ENCODE data around the gene SMARCAD1. TPM values are rescaled to one million over a fixed set of nuclear protein-coding genes. Genes with fewer than 3 reads are reported as not detected.

The SMARCAD1 gene
- total RNA-seq, 1 donor from 2014 or later, result 24.4 TPM

DNA sequence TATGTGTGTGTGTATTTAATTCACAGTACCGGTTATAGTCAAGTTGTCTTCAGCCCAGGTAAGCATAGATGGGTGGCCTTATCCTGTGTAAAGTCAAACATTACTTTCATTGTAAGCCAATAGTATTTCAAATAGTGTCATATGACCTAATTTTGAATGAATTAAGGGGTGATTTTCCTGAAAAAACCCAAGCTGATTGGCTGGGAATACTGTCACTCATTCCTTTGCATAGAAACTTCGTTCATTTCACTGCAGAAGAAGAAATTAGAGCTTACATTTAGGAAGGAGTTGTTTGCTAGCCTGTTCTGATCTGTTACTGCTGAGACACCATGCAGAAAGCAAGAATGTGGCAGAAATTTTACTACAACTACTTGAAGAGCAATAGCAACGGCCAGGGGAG, 45.4 kb downstream of the SMARCAD1 start:
- peaks cover 6% of the 10 kb centered on the region for H3K36me3 Mint-ChIP-seq (ENCODE audit: low read depth)
- DNase-seq (ENCODE audit: low spot score), result no peak
- H3K4me1 Mint-ChIP-seq (ENCODE audit: low read depth), result peaks cover 5% of the 10 kb centered on the region
- H3K27ac Mint-ChIP-seq (ENCODE audit: unreplicated experiment), result no peak overlapping the region
- H3K4me3 Mint-ChIP-seq (ENCODE audit: unreplicated experiment), result no peak overlapping the region
- TF ChIP-seq, protein P1, sequence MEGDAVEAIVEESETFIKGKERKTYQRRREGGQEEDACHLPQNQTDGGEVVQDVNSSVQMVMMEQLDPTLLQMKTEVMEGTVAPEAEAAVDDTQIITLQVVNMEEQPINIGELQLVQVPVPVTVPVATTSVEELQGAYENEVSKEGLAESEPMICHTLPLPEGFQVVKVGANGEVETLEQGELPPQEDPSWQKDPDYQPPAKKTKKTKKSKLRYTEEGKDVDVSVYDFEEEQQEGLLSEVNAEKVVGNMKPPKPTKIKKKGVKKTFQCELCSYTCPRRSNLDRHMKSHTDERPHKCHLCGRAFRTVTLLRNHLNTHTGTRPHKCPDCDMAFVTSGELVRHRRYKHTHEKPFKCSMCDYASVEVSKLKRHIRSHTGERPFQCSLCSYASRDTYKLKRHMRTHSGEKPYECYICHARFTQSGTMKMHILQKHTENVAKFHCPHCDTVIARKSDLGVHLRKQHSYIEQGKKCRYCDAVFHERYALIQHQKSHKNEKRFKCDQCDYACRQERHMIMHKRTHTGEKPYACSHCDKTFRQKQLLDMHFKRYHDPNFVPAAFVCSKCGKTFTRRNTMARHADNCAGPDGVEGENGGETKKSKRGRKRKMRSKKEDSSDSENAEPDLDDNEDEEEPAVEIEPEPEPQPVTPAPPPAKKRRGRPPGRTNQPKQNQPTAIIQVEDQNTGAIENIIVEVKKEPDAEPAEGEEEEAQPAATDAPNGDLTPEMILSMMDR (IDR thresholded peaks at IDR 0.05), result no peak
- no peaks in the 10 kb centered on the region for H3K9me3 Mint-ChIP-seq (ENCODE audit: low read depth)
- H3K27me3 Mint-ChIP-seq (ENCODE audit: low read depth), result no peaks in the 10 kb centered on the region

DNA sequence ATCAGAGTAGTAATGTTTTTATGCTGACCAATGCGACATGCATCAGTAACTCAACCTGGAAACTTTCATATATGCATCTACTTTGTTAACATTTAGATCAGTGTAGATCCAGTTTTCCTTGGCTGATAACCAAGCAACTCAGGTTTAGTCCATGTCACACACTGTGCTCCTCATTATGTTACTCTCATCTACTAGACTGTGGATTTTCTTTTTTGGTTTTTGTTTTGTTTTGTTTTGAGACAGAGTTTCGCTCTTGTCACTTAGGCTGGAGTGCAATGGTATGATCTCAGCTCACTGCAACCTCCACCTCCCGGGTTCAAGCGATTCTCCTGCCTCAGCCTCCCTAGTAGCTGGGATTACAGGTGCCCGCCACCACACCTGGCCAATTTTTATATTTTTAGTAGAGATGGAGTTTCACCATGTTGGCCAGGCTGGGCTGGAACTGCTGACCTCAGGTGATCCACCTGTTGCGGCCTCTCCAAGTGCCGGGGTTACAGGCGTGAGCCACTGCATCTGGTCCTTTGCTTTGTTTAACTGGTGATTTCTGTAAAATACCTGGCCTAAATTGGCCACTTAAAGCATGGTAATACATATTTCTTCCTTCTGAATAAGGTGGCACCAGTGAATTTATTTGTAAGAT, 48.6 kb downstream of the SMARCAD1 start:
- Mint-ChIP-seq H3K4me1 (ENCODE audit: low read depth) (no peaks in the 10 kb centered on the region), H3K27me3 (ENCODE audit: low read depth) (no peaks in the 10 kb centered on the region), H3K9me3 (ENCODE audit: low read depth) (no peaks in the 10 kb centered on the region), H3K4me3 (ENCODE audit: unreplicated experiment) (no peak overlapping the region), H3K36me3 (ENCODE audit: low read depth) (peaks cover 7% of the 10 kb centered on the region), H3K27ac (ENCODE audit: unreplicated experiment) (no peak overlapping the region)
- DNase-seq (ENCODE audit: low spot score), result no peak
- TF ChIP-seq, protein P1 (IDR thresholded peaks at IDR 0.05), result no peak

DNA sequence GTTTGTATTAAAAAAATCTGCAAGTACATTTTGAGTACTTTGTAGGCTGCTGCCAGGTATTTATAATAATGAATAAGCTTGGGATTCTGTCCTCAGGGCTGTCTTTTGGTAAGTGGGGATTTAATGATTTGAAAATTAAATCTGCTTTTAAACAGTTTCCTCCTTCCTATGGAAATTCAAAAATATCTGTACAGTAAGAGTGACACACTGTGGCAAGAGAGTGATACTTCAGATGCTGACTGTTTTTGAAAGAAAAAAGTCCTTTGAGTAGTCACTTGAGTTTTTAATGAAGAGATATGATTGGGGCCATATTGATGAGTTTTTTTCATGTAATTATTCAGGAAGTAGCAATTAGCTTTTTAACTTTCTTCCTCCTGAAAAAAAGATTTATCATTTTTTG, 49.2 kb downstream of the SMARCAD1 start:
- Mint-ChIP-seq H3K27ac (ENCODE audit: unreplicated experiment) (no peak overlapping the region), H3K27me3 (ENCODE audit: low read depth) (no peaks in the 10 kb centered on the region), H3K36me3 (ENCODE audit: low read depth) (peaks cover 8% of the 10 kb centered on the region), H3K4me1 (ENCODE audit: low read depth) (no peaks in the 10 kb centered on the region), H3K9me3 (ENCODE audit: low read depth) (no peaks in the 10 kb centered on the region), H3K4me3 (ENCODE audit: unreplicated experiment) (no peak overlapping the region)
- no peak for DNase-seq (ENCODE audit: low spot score)
- TF ChIP-seq, protein P1 (IDR thresholded peaks at IDR 0.05), result peak; percentile 74

DNA sequence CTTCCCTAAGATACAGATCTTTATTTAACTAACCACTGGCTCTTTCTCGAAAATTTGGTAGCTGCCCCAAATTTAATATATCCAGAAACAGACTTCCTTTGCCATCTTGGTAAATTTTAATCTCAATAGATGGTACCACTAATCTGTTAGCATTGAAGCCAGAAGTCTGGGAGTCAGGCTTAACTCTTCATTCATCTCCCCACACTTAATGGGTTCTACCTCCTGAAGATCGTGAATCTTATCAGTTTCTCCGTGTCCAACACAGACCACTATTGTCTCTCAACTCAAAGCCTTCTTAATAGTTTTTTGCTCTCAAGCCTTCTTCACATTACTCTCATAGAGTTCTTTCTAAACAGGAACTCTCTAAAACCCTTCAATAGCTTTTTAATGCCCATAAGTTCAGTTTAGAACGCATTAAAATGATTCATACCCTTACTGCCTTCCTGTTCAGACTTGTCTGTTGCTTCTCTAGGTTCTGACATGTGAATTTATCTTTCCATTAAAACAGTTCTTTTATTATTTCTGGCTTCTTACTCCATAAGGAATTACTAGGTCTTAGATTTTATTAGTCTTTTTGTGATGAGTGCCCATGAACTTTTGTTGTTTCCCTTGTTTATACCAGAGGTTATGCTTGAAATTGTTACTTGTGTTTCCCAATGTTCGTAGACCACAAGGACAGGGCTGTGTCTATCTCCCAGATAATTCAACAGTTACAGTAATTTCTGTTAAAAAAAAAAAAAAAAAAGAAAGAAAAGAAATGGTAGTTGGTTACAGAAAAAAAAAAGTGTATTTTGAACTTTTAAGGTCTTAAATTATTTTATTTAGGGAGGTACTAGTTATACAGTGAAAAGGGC, 54.7 kb downstream of the SMARCAD1 start:
- H3K27ac Mint-ChIP-seq (ENCODE audit: unreplicated experiment), result peak overlapping the region; percentile 65
- H3K27me3 Mint-ChIP-seq (ENCODE audit: low read depth), result no peaks in the 10 kb centered on the region
- no peak overlapping the region for H3K4me3 Mint-ChIP-seq (ENCODE audit: unreplicated experiment)
- H3K9me3 Mint-ChIP-seq (ENCODE audit: low read depth), result no peaks in the 10 kb centered on the region
- peaks cover 10% of the 10 kb centered on the region for H3K4me1 Mint-ChIP-seq (ENCODE audit: low read depth)
- DNase-seq (ENCODE audit: low spot score), result no peak
- TF ChIP-seq, protein P1 (IDR thresholded peaks at IDR 0.05), result no peak
- H3K36me3 Mint-ChIP-seq (ENCODE audit: low read depth), result peaks cover 17% of the 10 kb centered on the region

DNA sequence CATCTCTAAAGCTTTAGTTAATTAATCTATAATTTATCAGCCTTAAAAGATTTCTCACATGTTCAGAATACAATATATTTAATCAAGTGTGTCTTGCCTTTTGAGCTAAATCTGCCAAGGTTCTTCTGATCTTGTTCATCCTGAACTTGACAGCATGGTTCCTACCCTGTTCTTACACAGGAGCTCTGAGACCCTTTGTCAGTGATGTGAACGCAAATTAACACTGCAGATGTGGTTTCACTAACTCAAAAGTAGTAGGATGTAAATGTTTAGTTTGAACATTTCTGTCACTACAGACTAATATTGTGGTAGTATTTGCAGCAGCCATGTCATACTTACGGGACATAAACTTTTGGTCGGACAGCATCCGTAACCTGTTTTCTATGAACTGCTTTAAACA, 59.4 kb downstream of the SMARCAD1 start:
- Mint-ChIP-seq H3K4me1 (ENCODE audit: low read depth) (peaks cover 9% of the 10 kb centered on the region), H3K27me3 (ENCODE audit: low read depth) (no peaks in the 10 kb centered on the region), H3K27ac (ENCODE audit: unreplicated experiment) (no peak overlapping the region), H3K36me3 (ENCODE audit: low read depth) (peaks cover 11% of the 10 kb centered on the region), H3K4me3 (ENCODE audit: unreplicated experiment) (no peak overlapping the region), H3K9me3 (ENCODE audit: low read depth) (no peaks in the 10 kb centered on the region)
- TF ChIP-seq, protein P1 (IDR thresholded peaks at IDR 0.05), result no peak
- DNase-seq (ENCODE audit: low spot score), result no peak
